GM19324 (cell line): ENCODE results near the gene COL23A1.

Source experiments
- ATAC-seq: cut with Tn5 transposase; IDR thresholded peaks from one replicate; pipeline ENCODE4 v1.9.1; 2021; ENCODE audit warnings: mild to moderate bottlenecking, moderate library complexity; ENCODE audit not compliant: unreplicated experiment, low FRiP score

COL23A1 gene

GRCh38 chr5:178387061-178387855, 202.9 kb downstream of the COL23A1 start:
- no peak for ATAC-seq

- ATAC-seq = no peak
Observed at GRCh38 chr5:178386336-178386931, 203.8 kb downstream of the COL23A1 start.

- no peak for ATAC-seq
Observed at GRCh38 chr5:178385496-178385890, 204.7 kb downstream of the COL23A1 start.

DNA sequence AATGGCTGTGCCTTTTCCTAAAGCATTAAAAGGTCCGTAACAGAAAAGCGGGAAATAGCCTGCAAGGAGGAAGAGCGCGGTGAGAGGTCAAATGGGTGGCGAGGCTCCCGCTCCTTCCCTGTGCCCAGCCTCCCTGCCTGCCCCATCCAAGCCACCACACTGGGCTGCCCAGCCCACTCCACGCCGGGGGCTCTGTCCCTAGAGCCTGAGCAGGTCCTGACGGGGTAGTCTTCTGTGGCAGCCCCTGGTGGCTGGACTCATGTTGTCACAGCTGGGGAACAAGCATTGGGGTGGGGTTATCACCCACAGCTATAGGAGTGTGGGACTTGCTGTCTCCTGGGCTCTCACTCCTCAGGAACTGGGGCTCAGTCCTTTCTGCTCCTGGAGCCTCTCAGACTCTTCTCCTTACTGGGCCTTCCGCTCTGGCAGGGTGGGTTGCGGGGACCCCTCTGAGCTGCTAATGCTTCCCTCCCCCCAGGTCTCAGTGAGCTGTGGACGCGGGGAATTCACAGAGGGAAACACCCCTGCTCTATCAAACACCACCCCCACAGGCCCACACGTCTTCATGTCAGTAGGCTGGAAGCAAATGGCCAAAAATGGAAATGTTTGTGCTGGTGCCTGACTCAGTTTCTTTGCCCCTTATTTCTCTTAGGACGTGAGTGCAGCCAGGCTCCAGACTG, 205.2 kb downstream of the COL23A1 start:
- ATAC-seq = no peak

- ATAC-seq = no peak
Observed at GRCh38 chr5:178383919-178384815, 206.0 kb downstream of the COL23A1 start.

- no peak for ATAC-seq
Observed at GRCh38 chr5:178383301-178383918, 206.8 kb downstream of the COL23A1 start.

DNA sequence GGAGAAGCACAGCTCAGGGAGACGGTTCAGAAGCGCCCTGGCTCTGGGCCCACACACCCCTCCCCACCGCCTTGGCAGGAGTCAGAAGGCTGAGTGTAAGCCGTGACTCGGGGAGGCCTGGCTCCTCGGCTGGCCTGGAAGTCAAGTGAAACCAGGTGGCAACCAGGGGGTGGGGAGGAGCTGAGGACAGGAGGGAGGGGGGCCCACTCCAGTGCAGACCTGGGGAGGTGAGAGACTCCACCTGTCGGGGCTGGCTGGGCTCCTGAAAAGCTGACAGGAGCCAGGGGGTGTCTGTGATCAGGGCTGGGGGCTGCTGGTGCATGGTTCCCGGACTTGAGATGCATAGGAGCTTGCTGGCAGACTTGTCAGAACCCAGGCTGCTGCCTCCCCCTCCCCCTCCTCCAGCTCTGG, 207.4 kb downstream of the COL23A1 start:
- no peak for ATAC-seq

DNA sequence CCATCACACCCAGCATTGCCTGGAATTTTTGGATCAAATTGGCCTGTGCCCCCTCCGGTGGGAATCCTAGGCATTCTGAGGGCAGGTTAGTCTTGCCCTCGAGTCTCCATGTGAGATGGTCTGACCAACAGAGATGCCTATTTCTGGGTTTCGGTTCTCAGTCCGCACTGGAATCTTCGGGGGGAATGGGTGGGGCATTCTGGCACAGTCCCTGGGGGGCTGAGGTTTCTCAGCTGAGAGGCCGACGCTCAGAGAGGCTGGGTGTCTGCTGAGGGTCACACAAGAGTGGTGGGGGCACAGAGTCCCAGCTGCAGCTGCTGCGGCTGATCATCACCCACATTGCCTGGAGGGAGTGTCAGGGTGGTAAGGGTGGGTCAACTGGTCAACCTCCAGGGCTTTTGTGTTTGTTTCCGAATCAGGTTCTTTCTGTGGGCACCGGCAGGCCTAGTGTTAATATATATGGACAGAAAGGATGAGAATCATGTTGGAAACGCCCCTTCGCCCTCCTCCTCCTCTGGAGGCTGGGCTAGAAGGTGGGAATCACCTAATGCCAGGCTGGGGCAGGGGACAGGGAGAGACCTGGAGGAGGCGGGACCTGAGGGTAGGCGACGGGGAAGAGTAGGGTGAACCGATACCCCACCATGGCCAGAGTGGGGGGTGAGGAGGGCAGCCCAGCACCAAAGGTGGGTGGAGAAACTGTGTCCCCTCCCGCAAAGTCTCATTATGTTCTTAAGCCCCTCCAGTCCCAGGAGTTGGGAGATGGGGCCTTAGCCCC, 208.1 kb downstream of the COL23A1 start:
- ATAC-seq = no peak

GRCh38 chr5:178381206-178381605, 209.0 kb downstream of the COL23A1 start:
- no peak for ATAC-seq

GRCh38 chr5:178380541-178381074, 209.6 kb downstream of the COL23A1 start:
- no peak for ATAC-seq

DNA sequence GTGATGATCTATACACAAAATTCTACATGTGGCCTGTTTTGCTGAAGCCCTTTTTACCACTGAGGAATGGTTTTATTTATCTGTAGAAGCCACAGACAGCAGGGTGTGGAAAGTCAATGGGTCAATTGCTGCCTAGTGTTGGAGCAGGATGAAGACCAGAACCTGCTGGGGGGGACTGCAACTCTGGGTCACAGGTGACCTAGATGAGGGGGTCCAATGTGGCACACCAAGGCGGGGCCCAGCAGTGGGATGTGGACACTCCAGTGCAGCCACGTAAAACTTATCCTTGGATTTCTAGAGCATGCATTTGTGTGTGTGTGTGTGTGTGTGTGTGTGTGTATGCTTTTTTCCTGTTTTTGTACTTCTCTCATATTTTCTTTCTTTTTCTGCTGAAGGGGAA, 210.1 kb downstream of the COL23A1 start:
- no peak for ATAC-seq

GRCh38 chr5:178378527-178379484, 211.4 kb downstream of the COL23A1 start:
- ATAC-seq = no peak

DNA sequence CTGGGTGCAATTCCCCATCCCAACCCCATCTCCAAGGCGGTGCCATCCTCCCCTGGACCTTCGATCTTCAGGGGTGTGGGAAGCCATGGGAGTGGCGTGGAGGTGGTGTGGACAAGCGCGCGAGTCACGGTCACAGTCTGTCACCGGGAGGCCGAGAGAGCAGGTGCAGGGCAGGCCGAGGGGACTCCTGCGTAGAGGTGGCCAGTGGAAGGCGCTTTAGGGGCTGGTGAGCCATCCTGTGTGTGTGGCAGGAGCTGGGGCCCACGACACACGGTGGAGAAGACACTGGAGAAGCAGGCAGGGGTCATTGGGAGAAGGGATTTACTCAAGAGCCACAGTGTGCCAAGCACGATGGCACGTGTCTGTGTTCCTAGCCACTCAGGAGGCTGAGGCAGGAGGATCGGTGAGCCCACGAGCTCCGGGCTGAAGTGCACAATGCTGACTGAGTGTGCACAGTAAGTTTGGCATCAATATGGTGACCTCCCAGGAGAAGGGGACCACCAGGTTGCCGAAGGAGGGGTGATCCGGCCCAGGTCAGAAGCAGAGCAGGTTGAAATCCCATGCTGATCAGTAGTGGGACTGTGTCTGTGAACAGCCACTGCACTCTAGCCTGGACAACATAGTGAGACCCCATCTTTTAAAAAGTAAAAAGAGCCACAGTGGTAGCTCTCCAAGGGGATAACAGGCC, 212.5 kb downstream of the COL23A1 start:
- ATAC-seq = no peak

DNA sequence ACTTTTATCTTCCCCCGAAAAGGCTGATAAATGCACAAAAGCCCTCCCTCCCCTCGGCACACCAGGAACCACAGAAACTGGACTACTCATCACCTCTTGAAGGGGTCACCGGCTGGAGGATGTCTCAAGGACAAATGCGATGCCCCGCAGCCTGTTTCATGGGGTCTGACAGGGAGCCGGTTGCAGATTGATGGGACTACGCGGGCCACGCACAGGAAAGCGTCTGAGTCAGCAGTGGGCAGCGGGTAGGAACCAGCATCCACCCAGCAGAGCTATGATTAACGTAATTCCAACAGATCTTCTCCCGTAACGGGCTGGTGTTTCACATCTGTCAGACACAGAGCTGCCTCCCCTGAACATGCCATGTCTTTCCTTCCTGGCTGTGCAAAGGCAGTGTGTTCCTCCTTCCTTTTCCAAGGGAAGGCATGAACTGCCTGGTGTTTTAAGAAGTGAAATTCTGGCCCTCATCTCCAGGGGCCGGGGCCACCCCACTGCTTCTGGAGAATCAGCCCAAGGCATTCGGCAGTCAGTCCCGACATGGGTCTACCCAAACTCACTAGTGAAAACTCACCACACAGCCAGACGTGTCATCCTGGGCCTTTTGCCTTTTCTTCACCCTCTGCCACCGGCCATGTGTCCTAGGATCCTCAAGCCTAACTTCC, 213.1 kb downstream of the COL23A1 start:
- no peak for ATAC-seq

- no peak for ATAC-seq
Observed at GRCh38 chr5:178375348-178375747, 214.8 kb downstream of the COL23A1 start.

GRCh38 chr5:178373711-178374110, 216.5 kb downstream of the COL23A1 start:
- ATAC-seq = no peak

DNA sequence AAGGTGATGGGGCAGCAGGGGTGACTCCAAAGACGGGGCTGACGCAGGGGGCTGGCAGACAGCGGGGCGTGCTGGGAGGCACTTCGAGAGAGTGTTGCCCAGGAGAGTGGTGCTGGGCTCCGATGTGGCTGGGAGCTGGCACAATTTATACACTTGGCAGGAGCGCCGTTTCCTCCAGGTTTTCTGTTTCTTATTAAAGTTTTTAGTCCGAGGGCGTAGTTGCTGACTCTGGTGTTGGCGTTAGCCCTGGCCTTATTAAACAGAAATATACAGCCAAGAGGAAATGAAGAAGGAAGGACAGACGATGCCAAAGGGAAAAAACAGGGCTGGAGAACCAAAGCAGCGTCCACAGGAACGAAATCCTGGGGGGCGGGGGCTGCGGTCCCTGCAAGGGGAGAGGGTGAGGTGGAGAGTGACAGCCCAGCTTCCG, 218.0 kb downstream of the COL23A1 start:
- no peak for ATAC-seq
